Hepatocyte (in vitro differentiated cells): ENCODE data around the gene BEND5. TPM values are rescaled to one million over a fixed set of nuclear protein-coding genes. Genes with fewer than 3 reads are reported as not detected.
A peak's percentile ranks its signal among the peaks of the same experiment; 100 is the strongest.

Experiments
- DNase-seq: peaks from one replicate; pipeline ENCODE4 v3.0.0-alpha.2; 2016; ENCODE audit warnings: low spot score
- H2AFZ ChIP-seq: fragments of 200-600 bp; sonication (generic); 2 replicates; pipeline ENCODE4 v1.6.0; 2016; ENCODE audit warnings: antibody characterized with exemption, mild to moderate bottlenecking
- H3K27ac ChIP-seq: fragments of 200-600 bp; sonication (generic); 2 replicates; pipeline ENCODE4 v1.5.1; 2016; ENCODE audit warnings: mild to moderate bottlenecking
- H3K27me3 ChIP-seq: fragments of 200-600 bp; sonication (generic); 2 replicates; pipeline ENCODE4 v1.6.1; 2016
- H3K36me3 ChIP-seq: fragments of 200-600 bp; sonication (generic); replicated peaks from 2 replicates; pipeline ENCODE4 v1.5.1; 2016; ENCODE audit warnings: low read depth; ENCODE audit not compliant: insufficient read depth
- H3K4me1 ChIP-seq: fragments of 200-600 bp; sonication (generic); 2 replicates; pipeline ENCODE4 v1.5.1; 2016; ENCODE audit warnings: mild to moderate bottlenecking, moderate library complexity; ENCODE audit not compliant: insufficient read depth
- H3K4me2 ChIP-seq: fragments of 200-600 bp; sonication (generic); 2 replicates; pipeline ENCODE4 v1.6.0; 2016
- H3K4me3 ChIP-seq: fragments of 200-600 bp; sonication (generic); 2 replicates; pipeline ENCODE4 v1.5.1; 2016; ENCODE audit warnings: mild to moderate bottlenecking
- H3K79me2 ChIP-seq: fragments of 200-600 bp; sonication (generic); 2 replicates; pipeline ENCODE4 v1.6.0; 2017; ENCODE audit warnings: mild to moderate bottlenecking
- H3K9me2 ChIP-seq: fragments of 200-600 bp; sonication (generic); replicated peaks from 2 replicates; pipeline ENCODE4 v1.6.0; 2017; ENCODE audit warnings: mild to moderate bottlenecking; ENCODE audit not compliant: insufficient read depth
- H3K9me3 ChIP-seq: fragments of 200-600 bp; sonication (generic); 2 replicates; pipeline ENCODE4 v1.5.1; 2016; ENCODE audit warnings: low read depth, mild to moderate bottlenecking
- H4K20me1 ChIP-seq: fragments of 200-600 bp; sonication (generic); 2 replicates; pipeline ENCODE4 v1.6.0; 2016; ENCODE audit warnings: mild to moderate bottlenecking; ENCODE audit not compliant: insufficient read depth, poor library complexity, severe bottlenecking
- EZH2 ChIP-seq: fragments of 200-600 bp; sonication (generic); IDR thresholded peaks from 2 replicates; pipeline ENCODE4 v1.6.1; 2016; ENCODE audit warnings: antibody characterized with exemption, mild to moderate bottlenecking, borderline replicate concordance
- EZH2phosphoT487 ChIP-seq: fragments of 200-600 bp; sonication (generic); IDR thresholded peaks from one replicate; pipeline ENCODE4 v1.6.1; 2018; ENCODE audit warnings: antibody characterized with exemption, mild to moderate bottlenecking, low read depth, moderate library complexity; ENCODE audit not compliant: unreplicated experiment, severe bottlenecking
- whole genome bisulfite sequencing: methylation state at CpG from one replicate; pipeline ENCODE4 v1.1.6; 2016; ENCODE audit warnings: low lambda C conversion rate; ENCODE audit errors: missing lambda C conversion rate; 5-methylcytosine and 5-hydroxymethylcytosine counted together
- polyA plus RNA-seq: library from polyadenylated mRNA; unstranded; fragments of >200 nt; fragmentation: Nextera tagmentation; extraction: Ambion mirVana; gene quantifications from 2 replicates; pipeline ENCODE4 v1.2.1, GENCODE V29; 2016
- total RNA-seq: library from RNA; depleted of rRNA; stranded (reverse); fragments of >200 nt; gene quantifications from 2 replicates; pipeline ENCODE4 v1.2.3, GENCODE V29; 2014
- TF ChIP-seq, protein P1 (sequence below): fragments of 200-600 bp; sonication (generic); IDR thresholded peaks from 2 replicates; pipeline ENCODE4 v1.5.1; 2016; ENCODE audit warnings: antibody characterized with exemption, mild to moderate bottlenecking; ENCODE audit not compliant: poor library complexity

Gene BEND5
- total and polyA plus RNA-seq, 2 experiments from 2014 or later = 7.5 to 7.9 TPM

- DNase-seq = peak; percentile 19
- no peaks in the 10 kb centered on the region for H3K4me1 ChIP-seq
- no peaks in the 10 kb centered on the region for H3K9me2 ChIP-seq
- WGBS = 54% methylated on average over 4 of the region's 4 CpGs
- no peaks in the 10 kb centered on the region for H3K36me3 ChIP-seq
- H4K20me1 ChIP-seq = no peaks in the 10 kb centered on the region
- H3K79me2 ChIP-seq = no peaks in the 10 kb centered on the region
- H3K9me3 ChIP-seq = no peaks in the 10 kb centered on the region
- H3K4me2 ChIP-seq = no peak overlapping the region
- no peak overlapping the region for H2AFZ ChIP-seq
- H3K27me3 ChIP-seq = no peaks in the 10 kb centered on the region
- no peak overlapping the region for H3K4me3 ChIP-seq
- TF ChIP-seq EZH2 (no peak), EZH2phosphoT487 (no peak)
- TF ChIP-seq, protein P1, sequence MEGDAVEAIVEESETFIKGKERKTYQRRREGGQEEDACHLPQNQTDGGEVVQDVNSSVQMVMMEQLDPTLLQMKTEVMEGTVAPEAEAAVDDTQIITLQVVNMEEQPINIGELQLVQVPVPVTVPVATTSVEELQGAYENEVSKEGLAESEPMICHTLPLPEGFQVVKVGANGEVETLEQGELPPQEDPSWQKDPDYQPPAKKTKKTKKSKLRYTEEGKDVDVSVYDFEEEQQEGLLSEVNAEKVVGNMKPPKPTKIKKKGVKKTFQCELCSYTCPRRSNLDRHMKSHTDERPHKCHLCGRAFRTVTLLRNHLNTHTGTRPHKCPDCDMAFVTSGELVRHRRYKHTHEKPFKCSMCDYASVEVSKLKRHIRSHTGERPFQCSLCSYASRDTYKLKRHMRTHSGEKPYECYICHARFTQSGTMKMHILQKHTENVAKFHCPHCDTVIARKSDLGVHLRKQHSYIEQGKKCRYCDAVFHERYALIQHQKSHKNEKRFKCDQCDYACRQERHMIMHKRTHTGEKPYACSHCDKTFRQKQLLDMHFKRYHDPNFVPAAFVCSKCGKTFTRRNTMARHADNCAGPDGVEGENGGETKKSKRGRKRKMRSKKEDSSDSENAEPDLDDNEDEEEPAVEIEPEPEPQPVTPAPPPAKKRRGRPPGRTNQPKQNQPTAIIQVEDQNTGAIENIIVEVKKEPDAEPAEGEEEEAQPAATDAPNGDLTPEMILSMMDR = no peak
- H3K27ac ChIP-seq = no peak overlapping the region
Observed at GRCh38 chr1:48738356-48738755, 38.3 kb downstream of the BEND5 start.

DNA sequence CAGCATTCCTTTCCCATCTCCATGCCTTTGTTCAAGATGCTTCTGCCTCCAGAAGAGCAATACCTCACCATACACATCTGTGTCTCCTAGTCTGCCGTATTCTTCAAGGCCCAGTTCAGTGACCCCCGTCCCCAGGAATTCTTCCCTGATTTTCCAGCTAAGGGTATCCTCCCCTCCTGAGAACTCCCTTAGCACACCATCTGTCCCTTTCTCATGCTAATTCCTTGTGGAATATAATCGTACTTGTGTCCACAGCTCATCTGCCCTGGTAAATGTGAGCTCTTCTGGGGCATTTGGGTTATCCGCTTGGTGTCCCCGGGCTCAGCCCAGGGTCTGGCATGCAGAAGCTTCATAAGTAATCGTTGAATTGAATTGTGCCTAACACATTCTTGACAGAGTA lies 40.9 kb downstream of the BEND5 start:
- Histone ChIP-seq H3K27me3 (no peaks in the 10 kb centered on the region), H4K20me1 (no peaks in the 10 kb centered on the region), H3K27ac (no peak overlapping the region), H3K4me3 (no peak overlapping the region), H3K4me1 (no peaks in the 10 kb centered on the region), H2AFZ (no peak overlapping the region), H3K36me3 (no peaks in the 10 kb centered on the region), H3K79me2 (no peaks in the 10 kb centered on the region), H3K9me2 (no peaks in the 10 kb centered on the region), H3K4me2 (no peak overlapping the region), H3K9me3 (no peaks in the 10 kb centered on the region)
- no peak for DNase-seq
- WGBS = 92% methylated on average over 6 of the region's 6 CpGs
- TF ChIP-seq EZH2 = no peak
- TF ChIP-seq, protein P1 = no peak
- no peak for TF ChIP-seq EZH2phosphoT487

- TF ChIP-seq EZH2 = no peak
- TF ChIP-seq EZH2phosphoT487 = no peak
- TF ChIP-seq, protein P1 = no peak
- Histone ChIP-seq H2AFZ (no peak overlapping the region), H3K4me2 (no peak overlapping the region), H3K4me1 (no peaks in the 10 kb centered on the region), H4K20me1 (no peaks in the 10 kb centered on the region), H3K79me2 (no peaks in the 10 kb centered on the region), H3K9me3 (no peaks in the 10 kb centered on the region), H3K27me3 (no peaks in the 10 kb centered on the region), H3K27ac (no peak overlapping the region), H3K9me2 (no peaks in the 10 kb centered on the region), H3K36me3 (no peaks in the 10 kb centered on the region), H3K4me3 (no peak overlapping the region)
- DNase-seq = no peak
- 82% methylated on average over 10 of the region's 10 CpGs for WGBS
Observed at GRCh38 chr1:48730164-48730910, 46.4 kb downstream of the BEND5 start.
